ENCODE measurements around the gene MAPK8IP1.
"Not testable (repeated sequence)": the region's sequence is repeated elsewhere in the genome, so short reads cannot be mapped to it uniquely, and the experiment has no call there.

MAPK8IP1 gene

DNA sequence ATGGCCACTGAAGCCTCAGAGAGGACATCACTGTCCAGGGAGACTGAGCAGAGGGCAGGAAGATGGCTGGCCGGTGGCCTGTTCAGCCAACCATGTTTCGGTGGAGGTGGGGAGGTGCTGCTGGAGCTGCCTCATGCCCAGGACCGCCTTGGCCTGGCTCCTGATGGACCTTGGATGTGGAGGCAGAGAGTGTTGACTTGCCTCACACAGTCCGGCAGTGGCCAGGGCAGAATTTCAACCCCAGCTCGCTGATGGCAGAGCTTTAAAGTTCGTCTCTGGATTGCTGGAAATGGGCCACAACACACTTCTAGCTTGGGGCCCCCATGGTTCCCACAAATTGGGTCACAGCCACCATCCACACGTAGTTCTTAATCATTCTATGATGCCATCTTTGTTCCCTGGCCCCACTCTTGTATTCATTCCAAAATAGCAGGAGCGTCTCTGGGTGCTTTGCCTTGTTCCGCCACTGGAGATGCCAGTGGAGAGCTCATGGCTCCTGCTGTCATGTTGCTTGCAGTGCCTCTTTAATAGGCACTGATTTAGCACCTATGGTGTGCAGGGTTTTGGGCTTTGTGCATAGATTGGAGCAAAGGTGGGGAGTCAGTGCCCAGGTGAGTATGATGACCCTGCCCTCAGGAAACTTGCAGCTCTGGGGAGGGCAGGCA lies 5.6 kb downstream of the MAPK8IP1 start:
- no peak for DNase-seq

GRCh38 chr11:45892856-45893255 lies 7.4 kb downstream of the MAPK8IP1 start:
- no peak for DNase-seq

- DNase-seq = no peak
Measured at GRCh38 chr11:45894555-45895247, 9.2 kb downstream of the MAPK8IP1 start.

GRCh38 chr11:45895553-45896259 lies 10.3 kb downstream of the MAPK8IP1 start:
- DNase-seq = no peak

GRCh38 chr11:45896422-45896984 lies 11.1 kb downstream of the MAPK8IP1 start:
- no peak for DNase-seq

DNA sequence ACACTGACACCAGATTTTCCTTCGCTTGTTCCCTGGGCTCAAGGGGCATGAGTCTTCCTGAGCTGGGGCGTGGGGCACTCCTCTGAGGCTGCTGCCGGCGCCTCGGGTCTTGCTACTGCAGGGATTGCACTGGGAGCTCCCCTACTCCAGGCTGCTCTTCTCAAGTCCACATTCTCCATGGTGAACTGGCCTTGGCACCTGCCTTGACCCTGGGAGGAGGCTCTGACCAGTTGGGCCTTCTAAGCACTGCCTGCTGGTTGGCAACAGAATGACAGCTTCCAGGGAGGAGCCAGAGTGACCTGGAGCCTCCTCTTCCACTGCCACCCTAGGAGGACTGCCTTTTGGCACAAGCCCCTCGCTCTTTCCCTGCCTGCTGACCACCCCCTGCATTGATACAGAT lies 12.1 kb downstream of the MAPK8IP1 start:
- no peak for DNase-seq

DNA sequence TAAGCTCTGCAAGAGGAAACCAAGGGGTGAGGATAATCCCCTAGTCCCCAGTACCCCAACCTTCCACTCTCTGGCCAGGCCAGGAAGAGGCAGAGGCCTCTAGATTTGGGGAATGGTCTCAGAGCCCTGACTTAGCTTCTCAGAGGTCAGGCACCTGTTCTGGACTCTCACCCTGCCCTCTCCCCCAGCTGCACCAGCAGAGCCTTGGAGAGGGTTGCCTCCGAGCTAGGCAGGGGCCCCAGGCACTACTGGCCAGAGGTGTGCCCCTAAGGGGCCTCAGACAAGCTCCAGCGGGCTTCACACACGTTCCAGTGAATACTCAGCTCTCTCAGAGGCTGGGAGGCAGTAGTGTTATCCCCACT lies 13.6 kb downstream of the MAPK8IP1 start:
- DNase-seq = no peak

- no peak for DNase-seq
Measured at GRCh38 chr11:45899448-45900174, 14.2 kb downstream of the MAPK8IP1 start.

DNA sequence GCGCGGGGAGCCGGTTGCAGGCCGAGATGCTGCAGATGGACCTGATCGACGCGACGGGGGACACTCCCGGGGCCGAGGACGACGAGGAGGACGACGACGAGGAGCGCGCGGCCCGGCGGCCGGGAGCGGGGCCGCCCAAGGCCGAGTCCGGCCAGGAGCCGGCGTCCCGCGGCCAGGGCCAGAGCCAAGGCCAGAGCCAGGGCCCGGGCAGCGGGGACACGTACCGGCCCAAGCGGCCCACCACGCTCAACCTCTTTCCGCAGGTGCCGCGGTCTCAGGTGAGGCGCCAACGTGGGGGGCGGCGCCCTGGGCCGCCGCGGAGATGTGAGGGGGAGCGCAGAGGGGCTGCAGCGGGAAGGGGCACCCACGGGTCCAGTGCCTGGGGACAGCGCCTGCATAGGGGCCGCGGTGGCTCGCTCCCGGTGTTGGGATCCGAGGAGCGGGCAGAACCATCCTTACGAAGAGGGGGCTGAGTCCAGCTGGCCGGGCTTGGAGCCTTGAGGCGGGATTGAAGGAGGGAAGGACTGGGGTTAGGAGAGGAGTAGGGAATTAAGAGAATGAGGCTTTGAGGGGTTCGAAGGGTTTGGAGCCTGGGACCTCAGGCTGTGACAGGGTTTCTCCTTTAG lies 14.8 kb downstream of the MAPK8IP1 start:
- DNase-seq = not testable (repeated sequence)

DNA sequence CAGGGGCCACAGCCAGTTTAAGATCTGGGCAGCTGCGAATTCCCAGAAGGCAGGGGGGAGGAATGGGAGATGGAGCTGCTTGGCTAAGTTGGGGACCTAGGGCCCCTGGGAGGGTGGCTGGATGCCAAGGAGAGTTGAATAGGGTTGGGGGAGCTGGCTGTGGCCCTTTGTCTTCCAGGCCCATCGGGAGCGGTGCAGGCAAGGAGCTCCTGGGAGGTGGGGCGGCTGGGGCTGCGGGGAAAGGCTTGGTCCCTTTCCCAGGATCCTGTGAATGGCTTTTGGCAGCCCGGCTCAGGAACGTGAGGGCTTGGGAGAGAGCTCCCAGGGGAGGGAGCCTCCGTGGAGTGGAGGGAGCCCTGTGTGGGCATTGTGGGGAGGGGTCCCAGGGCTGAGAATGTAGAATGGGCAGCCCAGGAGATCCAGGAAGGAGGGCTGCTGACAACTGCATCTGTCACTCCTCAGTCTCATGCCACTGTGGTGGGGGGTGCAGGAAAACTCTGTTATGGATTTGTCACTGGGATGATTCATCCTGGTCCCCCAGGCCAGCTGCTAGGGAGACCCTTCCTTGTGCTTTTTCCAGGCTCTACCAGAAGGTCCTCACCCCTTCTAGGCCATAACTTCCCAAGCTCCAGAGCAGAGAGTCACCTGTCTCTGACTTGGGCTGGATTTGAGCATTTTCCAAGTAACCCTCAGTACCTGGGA lies 15.6 kb downstream of the MAPK8IP1 start:
- DNase-seq = no peak

- DNase-seq = no peak
Measured at GRCh38 chr11:45901626-45902025, 16.2 kb downstream of the MAPK8IP1 start.

DNA sequence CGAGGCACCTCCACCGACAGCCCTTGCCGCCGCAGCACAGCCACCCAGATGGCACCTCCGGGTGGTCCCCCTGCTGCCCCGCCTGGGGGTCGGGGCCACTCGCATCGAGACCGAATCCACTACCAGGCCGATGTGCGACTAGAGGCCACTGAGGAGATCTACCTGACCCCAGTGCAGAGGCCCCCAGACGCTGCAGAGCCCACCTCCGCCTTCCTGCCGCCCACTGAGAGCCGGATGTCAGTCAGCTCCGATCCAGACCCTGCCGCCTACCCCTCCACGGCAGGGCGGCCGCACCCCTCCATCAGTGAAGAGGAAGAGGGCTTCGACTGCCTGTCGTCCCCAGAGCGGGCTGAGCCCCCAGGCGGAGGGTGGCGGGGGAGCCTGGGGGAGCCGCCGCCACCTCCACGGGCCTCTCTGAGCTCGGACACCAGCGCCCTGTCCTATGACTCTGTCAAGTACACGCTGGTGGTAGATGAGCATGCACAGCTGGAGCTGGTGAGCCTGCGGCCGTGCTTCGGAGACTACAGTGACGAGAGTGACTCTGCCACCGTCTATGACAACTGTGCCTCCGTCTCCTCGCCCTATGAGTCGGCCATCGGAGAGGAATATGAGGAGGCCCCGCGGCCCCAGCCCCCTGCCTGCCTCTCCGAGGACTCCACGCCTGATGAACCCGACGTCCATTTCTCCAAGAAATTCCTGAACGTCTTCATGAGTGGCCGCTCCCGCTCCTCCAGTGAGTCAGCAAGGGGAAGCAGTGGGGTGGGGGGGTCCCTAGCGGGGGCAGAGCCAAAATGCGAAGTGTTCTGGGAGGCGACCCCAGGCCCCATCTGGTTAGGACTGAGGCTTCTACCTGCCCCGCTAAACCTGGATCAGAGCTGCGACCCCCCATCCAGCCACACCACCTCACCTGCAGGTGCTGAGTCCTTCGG lies 17.3 kb downstream of the MAPK8IP1 start:
- DNase-seq = no peak

- DNase-seq = no peak
Measured at GRCh38 chr11:45904309-45904915, 19.0 kb downstream of the MAPK8IP1 start.

- no peak for DNase-seq
Measured at GRCh38 chr11:45905095-45905494, 19.6 kb downstream of the MAPK8IP1 start.

DNA sequence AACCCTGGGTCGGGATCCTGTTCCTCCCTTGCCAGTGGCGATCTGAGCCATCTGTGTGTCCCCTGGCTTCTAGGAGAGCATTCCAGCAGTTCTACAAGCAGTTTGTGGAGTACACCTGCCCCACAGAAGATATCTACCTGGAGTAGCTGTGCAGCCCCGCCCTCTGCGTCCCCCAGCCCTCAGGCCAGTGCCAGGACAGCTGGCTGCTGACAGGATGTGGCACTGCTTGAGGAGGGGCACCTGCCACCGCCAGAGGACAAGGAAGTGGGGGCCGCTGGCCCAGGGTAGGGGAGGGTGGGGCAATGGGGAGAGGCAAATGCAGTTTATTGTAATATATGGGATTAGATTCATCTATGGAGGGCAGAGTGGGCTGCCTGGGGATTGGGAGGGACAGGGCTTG lies 20.1 kb downstream of the MAPK8IP1 start:
- not testable (repeated sequence) for DNase-seq

DNA sequence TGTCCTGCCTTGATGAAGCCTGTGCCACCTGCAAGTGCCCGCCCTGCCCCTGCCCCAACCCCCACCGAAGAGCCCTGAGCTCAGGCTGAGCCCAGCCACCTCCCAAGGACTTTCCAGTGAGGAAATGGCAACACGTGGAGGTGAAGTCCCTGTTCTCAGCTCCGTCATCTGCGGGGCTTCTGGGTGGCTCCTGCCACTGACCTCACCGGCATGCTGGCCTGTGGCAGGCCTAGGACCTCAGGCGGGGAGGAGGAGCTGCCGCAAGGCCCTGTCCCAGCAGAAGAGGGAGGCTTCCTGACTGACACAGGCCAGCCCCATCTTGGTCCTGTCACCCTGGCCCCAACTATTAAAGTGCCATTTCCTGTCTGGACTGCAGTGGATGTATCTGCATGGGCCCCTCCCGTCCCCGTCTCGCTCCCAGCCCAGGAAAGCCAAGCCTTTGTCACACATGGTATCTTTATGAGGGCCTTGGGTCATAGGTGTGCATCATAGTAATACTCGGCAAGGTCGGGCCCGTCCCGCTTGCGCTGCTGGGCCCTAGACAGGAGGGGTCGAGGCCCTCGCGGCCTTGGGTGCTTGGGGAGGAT lies 20.7 kb downstream of the MAPK8IP1 start:
- no peak for DNase-seq

DNA sequence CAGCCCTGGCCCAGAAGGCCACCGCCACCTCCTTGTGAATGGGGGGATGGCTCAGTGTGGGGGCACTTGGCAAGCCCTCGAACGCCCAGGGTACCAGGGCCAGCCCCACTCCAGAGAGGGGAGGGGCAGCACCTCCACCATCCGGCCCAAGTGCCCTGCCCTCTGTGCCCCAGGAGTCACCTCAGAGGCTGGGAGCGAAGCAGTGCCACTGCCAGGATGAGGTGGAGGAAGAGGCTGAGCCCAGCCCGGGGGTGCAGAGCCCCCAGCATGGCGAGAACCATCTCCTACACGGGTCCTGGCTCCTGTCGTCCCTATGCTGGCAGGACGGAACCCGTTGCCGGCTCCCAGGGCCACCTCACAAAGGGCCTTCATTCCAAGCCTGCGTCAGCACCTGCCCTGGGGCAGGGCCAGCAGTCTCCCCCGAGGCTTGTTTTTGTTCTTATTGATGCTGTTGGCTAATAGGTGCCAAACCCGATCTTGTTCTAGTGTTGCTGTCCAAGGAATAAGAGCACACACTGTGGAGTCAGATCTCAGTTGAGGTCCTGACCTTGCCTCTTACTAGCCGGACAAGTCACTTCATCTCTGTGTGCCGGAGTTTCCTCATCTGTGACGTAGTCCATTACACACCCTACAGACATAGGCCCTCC lies 21.6 kb downstream of the MAPK8IP1 start, which contains the start of gene FREY1:
Gene FREY1 (minus strand): TSS at position 307 of the 647 bp plus-strand sequence. CDS start 26 bp downstream, at position 281.
- DNase-seq = no peak

GRCh38 chr11:45907911-45908370 lies 22.5 kb downstream of the MAPK8IP1 start:
- DNase-seq = no peak
